ENCODE data around the gene GOSR1. TPM values are rescaled to one million over a fixed set of nuclear protein-coding genes. Genes with fewer than 3 reads are reported as not detected.
"Not testable (repeated sequence)": the region's sequence is repeated elsewhere in the genome, so short reads cannot be mapped to it uniquely, and the experiment has no call there.

GOSR1 gene
- total RNA-seq, 1 experiment from 2014 or later = 51.4 TPM

GRCh38 chr17:30505868-30506417, 28.7 kb downstream of the GOSR1 start:
- DNase-seq (ENCODE audit: low spot score) = no peak

- no peak for DNase-seq (ENCODE audit: low spot score)
These were observed 29.3 kb downstream of the GOSR1 start for GRCh38 chr17:30506481-30506880.

DNA sequence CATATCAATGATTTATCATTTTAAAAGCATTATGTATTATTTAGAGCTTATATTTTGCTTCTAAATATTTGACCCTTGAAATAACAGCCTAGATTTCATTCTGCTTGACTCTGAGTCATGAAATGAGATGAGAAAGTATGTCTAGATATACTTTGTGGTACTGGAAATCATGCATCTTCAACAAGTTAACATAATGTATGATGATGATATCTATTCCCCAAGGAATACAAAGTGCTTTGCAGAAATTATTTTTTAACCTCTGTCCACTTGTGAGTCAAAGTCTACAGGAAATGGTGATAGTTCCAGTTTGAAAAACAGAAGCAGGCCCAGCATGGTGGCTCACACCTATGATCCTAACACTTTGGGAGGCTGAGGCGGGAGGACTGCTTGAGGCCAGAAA, 36.1 kb downstream of the GOSR1 start:
- DNase-seq (ENCODE audit: low spot score) = no peak

- DNase-seq (ENCODE audit: low spot score) = no peak
These were observed 37.8 kb downstream of the GOSR1 start for GRCh38 chr17:30514895-30515596.

DNA sequence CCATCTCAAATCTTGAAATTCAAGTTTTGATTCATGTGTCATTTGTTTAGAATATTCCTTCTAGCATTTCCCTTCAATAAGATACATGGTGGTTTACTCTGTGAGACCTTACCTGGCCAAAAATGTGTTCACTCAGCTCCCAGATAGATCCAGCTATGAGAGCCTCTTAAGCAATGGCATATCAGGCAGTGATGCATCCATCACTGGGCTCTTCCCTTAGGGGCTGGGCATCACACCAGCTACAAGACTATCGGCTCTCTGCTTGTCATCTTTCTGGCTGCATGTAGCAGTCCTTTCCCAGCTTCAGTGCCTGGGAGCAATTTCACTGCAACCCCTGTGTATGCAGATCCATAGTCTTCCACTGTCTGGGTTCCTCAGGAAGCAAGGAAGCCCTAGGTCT, 40.6 kb downstream of the GOSR1 start:
- DNase-seq (ENCODE audit: low spot score) = no peak

DNA sequence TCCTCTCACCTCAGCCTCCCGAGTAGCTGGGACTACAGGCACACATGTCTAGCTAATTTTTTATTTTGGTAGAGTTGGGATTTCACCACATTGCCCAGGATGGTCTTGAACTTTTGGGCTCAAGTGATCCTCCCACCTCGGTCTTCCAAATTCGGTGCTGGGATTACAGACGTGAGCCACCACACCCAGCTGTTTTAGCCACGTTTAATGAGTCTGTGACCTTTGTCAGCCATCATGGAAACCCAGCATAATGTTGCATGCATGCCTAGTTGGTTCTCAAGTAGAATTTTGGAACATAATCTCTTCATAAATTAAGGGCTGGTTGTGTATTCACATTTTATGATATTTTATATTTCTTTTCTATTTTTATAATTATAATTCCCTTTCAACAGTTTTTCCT, 42.0 kb downstream of the GOSR1 start:
- DNase-seq (ENCODE audit: low spot score) = no peak

DNA sequence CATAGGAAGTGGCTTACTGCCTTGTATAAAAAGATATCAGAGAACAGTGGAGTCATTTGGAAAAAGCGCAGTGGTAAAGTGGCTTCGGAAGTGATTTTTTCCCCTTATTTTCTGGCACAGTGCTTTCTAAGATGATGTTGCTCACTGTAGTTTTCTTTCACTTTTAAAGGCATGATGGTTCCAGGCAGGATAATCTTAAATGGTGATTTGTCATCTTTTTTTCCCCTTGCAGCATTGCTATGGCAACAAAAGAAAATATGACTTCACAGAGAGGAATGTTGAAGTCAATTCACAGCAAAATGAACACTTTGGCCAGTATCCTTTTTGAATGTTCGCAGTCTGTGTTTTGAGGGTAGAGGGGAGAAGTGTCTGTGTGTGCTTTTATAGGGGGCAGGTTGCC, 42.5 kb downstream of the GOSR1 start:
- no peak for DNase-seq (ENCODE audit: low spot score)

DNA sequence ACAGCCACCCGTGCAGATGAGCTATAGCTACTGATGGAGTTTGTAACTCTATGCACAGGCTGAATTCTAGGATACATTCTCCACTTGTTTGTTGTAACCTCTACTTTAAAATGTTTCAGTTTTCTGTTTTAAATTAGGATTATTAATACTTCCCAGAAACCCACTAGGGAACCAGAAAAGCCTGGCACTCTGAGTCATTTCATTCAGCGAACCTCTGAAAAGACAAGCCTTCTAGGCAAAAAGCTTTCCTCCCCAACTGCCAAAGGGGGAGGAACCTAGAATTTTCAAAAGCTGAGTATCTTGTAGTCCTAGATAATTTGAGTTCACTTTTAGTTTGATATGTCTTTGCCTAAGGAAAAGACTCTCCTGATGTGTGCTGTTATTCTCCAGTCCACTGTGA, 43.2 kb downstream of the GOSR1 start:
- no peak for DNase-seq (ENCODE audit: low spot score)

DNA sequence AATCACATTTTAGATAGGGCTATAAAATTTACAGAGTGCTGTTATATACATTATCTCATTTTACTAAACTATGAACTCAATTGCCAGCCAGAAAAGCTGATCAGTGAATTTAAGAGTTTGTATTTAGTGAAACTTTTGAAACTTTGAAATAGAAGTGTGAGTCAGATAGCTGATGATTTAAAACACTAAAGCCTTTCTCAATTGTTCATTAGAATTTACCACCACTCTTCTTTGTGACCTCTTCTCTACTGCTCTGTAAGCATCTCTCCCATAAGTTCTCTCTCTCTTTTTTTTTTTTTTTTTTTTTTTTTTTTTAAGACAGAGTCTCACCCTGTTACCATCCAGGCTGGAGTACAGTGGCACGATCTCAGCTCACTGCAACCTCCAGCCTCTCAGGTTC, 43.7 kb downstream of the GOSR1 start:
- no peak for DNase-seq (ENCODE audit: low spot score)

- no peak for DNase-seq (ENCODE audit: low spot score)
These were observed 44.6 kb downstream of the GOSR1 start for GRCh38 chr17:30521766-30522165.

- not testable (repeated sequence) for DNase-seq (ENCODE audit: low spot score)
These were observed 46.0 kb downstream of the GOSR1 start for GRCh38 chr17:30523236-30523635.

GRCh38 chr17:30524847-30525246, 47.6 kb downstream of the GOSR1 start:
- no peak for DNase-seq (ENCODE audit: low spot score)

GRCh38 chr17:30526401-30526800, 49.2 kb downstream of the GOSR1 start:
- no peak for DNase-seq (ENCODE audit: low spot score)

DNA sequence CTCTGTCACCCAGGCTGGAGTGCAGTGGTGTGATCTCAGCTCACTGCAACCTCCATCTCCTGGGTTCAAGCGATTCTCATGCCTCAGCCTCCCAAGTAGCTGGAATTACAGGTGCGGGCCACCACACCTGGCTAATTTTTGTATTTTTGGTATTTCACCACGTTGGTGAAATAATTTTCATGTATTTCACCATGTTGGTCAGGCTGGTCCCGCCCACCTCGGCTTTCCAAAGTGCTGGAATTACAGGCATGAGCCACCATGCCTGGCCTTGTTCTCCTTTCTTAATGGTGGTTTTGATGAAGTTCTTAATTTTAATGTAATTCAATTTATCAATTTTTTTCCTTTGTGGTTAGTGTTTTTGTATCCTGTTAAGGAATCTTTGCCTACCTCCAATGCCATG, 51.5 kb downstream of the GOSR1 start:
- not testable (repeated sequence) for DNase-seq (ENCODE audit: low spot score)

DNA sequence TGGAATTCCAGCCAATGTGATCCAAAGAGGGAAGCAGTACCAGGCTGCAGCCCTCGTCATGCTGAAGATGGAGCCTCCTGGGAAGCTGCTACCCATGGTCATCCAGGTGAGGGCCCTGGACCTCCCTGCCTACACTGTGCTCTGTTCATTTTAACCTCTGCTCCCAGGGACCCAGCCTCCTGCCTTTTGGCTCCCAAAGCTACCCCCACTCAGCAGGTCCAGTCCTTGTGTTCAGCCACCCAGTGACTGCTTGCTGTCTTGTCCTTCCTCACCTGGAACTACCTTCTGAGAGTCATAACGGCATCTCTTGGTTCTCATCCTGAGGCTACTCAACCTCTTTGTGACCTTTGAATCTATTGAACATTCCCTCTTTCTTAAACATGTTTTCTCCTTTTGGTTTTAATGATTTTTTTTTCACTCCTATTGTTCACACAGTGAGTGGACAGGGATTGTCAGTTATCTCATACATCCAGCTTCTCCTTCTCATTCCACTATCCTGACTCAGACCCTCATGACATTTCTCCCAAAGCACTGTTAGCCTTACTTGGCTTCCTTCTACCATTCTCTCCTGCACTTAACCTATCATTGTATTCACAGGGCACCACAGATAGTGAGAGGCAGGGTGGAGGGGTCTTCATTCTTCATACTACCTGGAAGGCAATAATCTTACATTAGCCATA, 53.3 kb downstream of the GOSR1 start:
- DNase-seq (ENCODE audit: low spot score) = no peak

- no peak for DNase-seq (ENCODE audit: low spot score)
These were observed 55.7 kb downstream of the GOSR1 start for GRCh38 chr17:30532871-30533270.

GRCh38 chr17:30534298-30534697, 57.1 kb downstream of the GOSR1 start:
- no peak for DNase-seq (ENCODE audit: low spot score)

DNA sequence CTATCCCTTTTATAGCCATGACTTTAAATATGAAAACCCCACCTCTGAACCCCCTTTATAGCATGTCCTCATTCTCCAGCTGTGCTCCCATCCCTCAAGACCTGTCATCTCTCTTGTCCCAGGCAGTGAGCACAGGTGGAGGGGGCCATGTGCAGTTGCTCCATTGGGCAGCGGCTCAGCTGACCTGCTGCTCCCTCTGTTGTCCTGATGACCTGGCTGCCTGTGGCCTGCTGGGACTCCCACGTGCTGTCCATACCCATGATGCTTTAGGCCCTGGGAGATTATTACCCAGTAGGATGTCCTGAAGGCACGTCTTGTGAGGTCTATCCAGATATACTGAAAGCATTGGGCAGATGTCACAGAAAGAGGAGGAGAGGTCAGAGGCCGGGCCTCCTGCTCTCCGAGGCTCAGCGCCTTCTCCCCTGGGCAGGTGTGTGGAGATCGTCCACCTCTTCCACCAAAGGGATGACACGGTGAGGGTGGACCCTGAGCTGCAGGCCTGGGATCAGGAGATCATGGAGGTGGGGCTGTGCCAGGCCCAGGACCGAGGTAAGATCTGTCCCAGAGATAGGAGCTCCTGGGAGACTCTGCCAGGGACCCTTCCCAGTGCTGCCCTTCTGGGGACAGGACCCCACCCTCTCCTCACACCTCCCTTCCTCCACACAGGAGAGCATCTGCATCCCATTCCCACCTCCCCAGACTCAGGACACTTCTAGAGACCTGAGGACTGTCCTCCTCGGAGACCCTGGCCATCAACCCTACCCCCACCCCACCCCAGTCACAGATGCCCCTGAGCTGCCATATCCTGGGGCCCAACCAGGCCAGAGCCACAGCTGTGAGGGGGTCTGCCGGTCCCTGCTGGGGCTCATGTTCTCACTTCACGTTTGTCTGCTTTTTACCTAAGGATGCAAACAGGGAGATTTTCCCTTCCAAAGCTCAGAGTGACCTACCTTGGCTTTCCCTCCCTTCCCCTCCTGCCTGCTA, 58.0 kb downstream of the GOSR1 start:
- no peak for DNase-seq (ENCODE audit: low spot score)

GRCh38 chr17:30536846-30537245, 59.6 kb downstream of the GOSR1 start:
- not testable (repeated sequence) for DNase-seq (ENCODE audit: low spot score)

DNA sequence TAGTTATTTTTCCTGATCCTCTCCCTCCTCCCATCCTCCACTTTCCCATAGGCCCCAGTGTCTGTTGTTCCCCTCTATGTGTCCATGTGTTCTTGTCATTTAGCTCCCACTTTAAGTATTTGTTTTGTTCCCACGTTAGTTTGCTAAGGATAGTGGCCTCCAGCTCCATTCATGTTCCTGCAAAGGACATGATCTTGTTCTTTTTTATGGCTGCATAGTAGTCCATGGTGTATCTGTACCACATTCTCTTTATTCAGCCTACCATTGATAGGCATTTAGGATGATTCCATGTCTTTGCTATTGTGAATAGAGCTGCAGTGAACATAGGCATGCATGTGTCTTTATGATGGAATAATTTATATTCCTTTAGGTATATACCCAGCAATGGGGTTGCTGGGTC, 60.5 kb downstream of the GOSR1 start:
- not testable (repeated sequence) for DNase-seq (ENCODE audit: low spot score)

- no peak for DNase-seq (ENCODE audit: low spot score)
These were observed 64.6 kb downstream of the GOSR1 start for GRCh38 chr17:30541802-30542201.

GRCh38 chr17:30543456-30543855, 66.2 kb downstream of the GOSR1 start:
- no peak for DNase-seq (ENCODE audit: low spot score)

Data from H4 (cell line).